T-cell (primary cell): ENCODE results near the gene ZNF587. TPM values are rescaled to one million over a fixed set of nuclear protein-coding genes. Genes with fewer than 3 reads are reported as not detected.
"Not testable (repeated sequence)": the region's sequence is repeated elsewhere in the genome, so short reads cannot be mapped to it uniquely, and the experiment has no call there.

Experiments used
- ATAC-seq, 4 experiments: fragments of 200-7000 bp in 3 of 4; fragments of 150-1000 bp in 1 of 4; cut with Tn5 transposase; replicated peaks in 1 of 4; 1 replicate in 3 of 4; 2 replicates in 1 of 4; pipeline ENCODE4 v1.10.0; 2021; ENCODE audit warnings: moderate library complexity in 3 of 4, mild to moderate bottlenecking in 2 of 4, moderate number of reproducible peaks in 1 of 4
- CTCF ChIA-PET, 2 donors: fragments of 300-600 bp; sonication (Branson Sonifier 250); formaldehyde crosslinking; loops; one replicate each; lab custom pipeline; 2022; ENCODE audit warnings: antibody characterized with exemption in 2 of 2; lab: Charles Lee
- POLR2A ChIA-PET, 2 donors: fragments of 300-600 bp; sonication (Branson Sonifier 250); formaldehyde crosslinking; loops; one replicate each; lab custom pipeline; 2022; ENCODE audit warnings: antibody characterized with exemption in 2 of 2; lab: Charles Lee
- DNase-seq, 35 experiments: peaks; one replicate each; pipeline versions ENCODE4 v3.0.0 to v3.0.0-alpha.2; 2013 to 2023
- H3K27ac ChIP-seq: one replicate; pipeline ENCODE4 v1.5.1; 2013; ENCODE audit warnings: low read length
- H3K27me3 ChIP-seq, 2 experiments: replicated peaks in 1 of 2; 1 replicate in 1 of 2; 2 replicates in 1 of 2; pipeline versions ENCODE4 v1.6.1 to v1.7.0; 2013; ENCODE audit warnings: low read length in 1 of 2, mixed read lengths in 1 of 2; ENCODE audit not compliant: control insufficient read depth in 2 of 2, insufficient read depth in 2 of 2; ENCODE audit errors: extremely low read depth in 1 of 2
- H3K36me3 ChIP-seq, 2 donors: 1 replicate in 1 of 2; 2 replicates in 1 of 2; pipeline versions ENCODE4 v1.6.1 to v1.7.0; 2013; ENCODE audit warnings: low read length in 1 of 2; ENCODE audit not compliant: control insufficient read depth in 2 of 2, insufficient read depth in 1 of 2; ENCODE audit errors: extremely low read depth in 1 of 2
- H3K4me1 ChIP-seq, 2 experiments: 1 replicate in 1 of 2; 2 replicates in 1 of 2; pipeline versions ENCODE4 v1.6.1 to v1.7.0; 2013; ENCODE audit warnings: low read length in 2 of 2, mixed read lengths in 1 of 2; ENCODE audit not compliant: insufficient read depth in 2 of 2, control insufficient read depth in 1 of 2; ENCODE audit errors: extremely low read depth in 1 of 2
- H3K4me3 ChIP-seq, 2 donors: 1 replicate in 1 of 2; 2 replicates in 1 of 2; pipeline versions ENCODE4 v1.5.1 to v1.7.0; 2013; ENCODE audit warnings: mild to moderate bottlenecking in 2 of 2, low read length in 1 of 2, moderate library complexity in 1 of 2; ENCODE audit not compliant: control insufficient read depth in 1 of 2; ENCODE audit errors: extremely low read depth in 1 of 2
- H3K9me3 ChIP-seq: 2 replicates; pipeline ENCODE4 v1.7.0; 2013
- H3K27ac Mint-ChIP-seq, 2 donors: one replicate each; pipeline ENCODE4 v1.8.0; 2020 to 2021; ENCODE audit warnings: mild to moderate bottlenecking in 2 of 2, mixed read lengths in 2 of 2
- H3K27me3 Mint-ChIP-seq, 2 donors: one replicate each; pipeline ENCODE4 v1.8.0; 2021 to 2022; ENCODE audit warnings: mixed read lengths in 2 of 2
- H3K36me3 Mint-ChIP-seq: one replicate; pipeline ENCODE4 v1.8.0; 2021; ENCODE audit warnings: mixed read lengths
- H3K4me1 Mint-ChIP-seq, 3 donors: one replicate each; pipeline ENCODE4 v1.8.0; 2020 to 2022; ENCODE audit warnings: mixed read lengths in 3 of 3, mild to moderate bottlenecking in 1 of 3
- H3K4me3 Mint-ChIP-seq, 3 donors: one replicate each; pipeline ENCODE4 v1.8.0; 2020 to 2022; ENCODE audit warnings: mild to moderate bottlenecking in 3 of 3, mixed read lengths in 3 of 3, moderate library complexity in 3 of 3
- H3K9me3 Mint-ChIP-seq, 3 donors: one replicate each; pipeline ENCODE4 v1.8.0; 2020 to 2022; ENCODE audit warnings: mixed read lengths in 3 of 3
- WGBS: methylation state at CpG from one replicate; pipeline ENCODE4 v1.1.5; 2013; ENCODE audit warnings: missing lambda C conversion rate; ENCODE audit not compliant: insufficient coverage; 5-methylcytosine and 5-hydroxymethylcytosine counted together
- total RNA-seq, 35 experiments: library from RNA in 6 of 35; stranded (reverse) in 6 of 35; fragments of 120-200 nt in 1 of 35; gene quantifications; one replicate each; pipeline versions ENCODE4 v1.2.1 to v1.2.4 and lab custom pipeline; 2013 to 2026

ZNF587 gene
- total RNA-seq, 5 donors from 2014 or later (not counting 1 experiment from before 2014, with no cell fraction given) = 56.6 to 60.5 (median 56.8) TPM

DNA sequence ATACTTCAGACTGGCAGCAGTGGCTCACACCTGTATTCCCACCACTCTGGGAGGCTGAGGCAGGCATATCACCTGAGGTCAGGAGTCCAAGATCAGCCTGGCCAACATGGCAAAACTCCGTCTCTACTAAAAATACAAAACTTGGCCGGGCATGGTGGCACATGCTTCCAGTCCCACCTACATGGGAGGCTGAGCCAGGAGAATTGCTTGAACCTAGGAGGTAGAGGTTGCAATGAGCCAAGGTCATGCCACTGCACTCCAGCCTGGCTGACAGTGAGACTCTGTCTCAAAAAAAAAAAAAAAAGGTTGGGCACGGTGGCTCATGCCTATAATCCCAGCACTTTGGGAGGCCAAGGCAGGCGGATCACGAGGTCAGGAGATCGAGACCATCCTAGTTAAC, 20.0 kb downstream of the ZNF587 start:
- WGBS = 100% methylated on average over 1 of the region's 6 CpGs
- H3K4me1 Mint-ChIP-seq, DNase-seq, H3K27me3 ChIP-seq, H3K4me3 Mint-ChIP-seq, H3K4me1 ChIP-seq, ATAC-seq, H3K27ac Mint-ChIP-seq, H3K27me3 Mint-ChIP-seq, H3K27ac ChIP-seq, CTCF ChIA-PET, H3K4me3 ChIP-seq: not testable (repeated sequence)
- peaks cover 25% of the 10 kb centered on the region for H3K9me3 ChIP-seq
- H3K36me3 Mint-ChIP-seq = peaks cover 72% of the 10 kb centered on the region
- POLR2A ChIA-PET = interaction anchor here in 1 of 2 donors (0.7 kb wide), 1 partner anchor 237 kb away, joined by 4 read pairs; no protein-coding TSS in a partner anchor
- H3K9me3 Mint-ChIP-seq = peaks cover 0 to 41% (median 32%) of the 10 kb centered on the region in 3 donors
- H3K36me3 ChIP-seq = peaks cover 10 to 23% of the 10 kb centered on the region in 2 donors

DNA sequence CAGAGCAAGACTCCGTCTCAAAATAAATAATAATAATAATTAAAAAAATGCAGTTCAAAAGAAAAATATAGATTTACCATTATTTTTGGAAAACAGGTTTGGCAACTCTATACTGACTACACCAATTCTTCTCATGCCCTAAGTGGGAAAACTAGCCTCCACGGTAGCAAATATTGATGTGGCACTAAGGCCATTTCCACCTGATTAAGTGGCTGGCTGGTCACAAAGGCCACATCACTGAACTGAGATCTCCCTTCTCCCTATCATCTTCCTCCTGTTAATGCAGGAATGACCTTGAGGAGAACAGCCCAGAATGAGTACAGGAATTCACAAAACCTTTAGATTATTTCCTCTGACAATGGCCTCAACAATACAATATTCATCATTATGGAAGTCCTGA, 20.6 kb downstream of the ZNF587 start:
- peaks cover 26% of the 10 kb centered on the region for H3K9me3 ChIP-seq
- H3K27ac ChIP-seq = no peak overlapping the region
- no peaks in the 10 kb centered on the region for H3K4me1 ChIP-seq
- H3K4me3 ChIP-seq = peak overlapping the region in 1 of 2 donors; percentile 2
- H3K4me1 Mint-ChIP-seq = no peaks in the 10 kb centered on the region
- ATAC-seq (no peak), DNase-seq (no peak)
- peaks cover 10 to 19% of the 10 kb centered on the region in 2 donors for H3K36me3 ChIP-seq
- ChIA-PET CTCF (no interaction called here), POLR2A (no interaction called here)
- H3K27ac Mint-ChIP-seq = no peak overlapping the region
- no peak overlapping the region for H3K4me3 Mint-ChIP-seq
- no peaks in the 10 kb centered on the region for H3K27me3 Mint-ChIP-seq
- H3K27me3 ChIP-seq = no peaks in the 10 kb centered on the region
- H3K9me3 Mint-ChIP-seq = peaks cover 0 to 38% (median 29%) of the 10 kb centered on the region in 3 donors
- peaks cover 70% of the 10 kb centered on the region for H3K36me3 Mint-ChIP-seq
- WGBS = 100% methylated on average over 1 of the region's 2 CpGs

DNA sequence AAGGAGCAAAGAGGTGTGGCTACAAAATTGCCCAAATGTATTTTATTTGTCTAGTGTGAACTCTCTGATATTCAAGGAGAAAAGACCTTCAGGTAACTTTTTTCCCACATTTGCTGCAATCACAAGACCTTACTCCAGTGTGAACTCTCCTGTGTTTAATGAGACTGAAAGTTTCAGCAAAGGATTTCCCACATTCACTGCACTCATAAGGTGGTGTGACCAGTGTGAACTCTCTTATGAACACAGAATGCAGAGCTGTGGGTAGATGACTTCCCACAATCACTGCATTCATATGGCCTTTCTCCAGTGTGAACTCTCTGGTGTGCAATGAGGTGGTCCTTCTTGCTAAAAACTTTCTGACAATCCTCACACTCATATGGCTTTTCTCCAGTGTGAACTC, 22.8 kb downstream of the ZNF587 start:
- CTCF ChIA-PET = no interaction called here

DNA sequence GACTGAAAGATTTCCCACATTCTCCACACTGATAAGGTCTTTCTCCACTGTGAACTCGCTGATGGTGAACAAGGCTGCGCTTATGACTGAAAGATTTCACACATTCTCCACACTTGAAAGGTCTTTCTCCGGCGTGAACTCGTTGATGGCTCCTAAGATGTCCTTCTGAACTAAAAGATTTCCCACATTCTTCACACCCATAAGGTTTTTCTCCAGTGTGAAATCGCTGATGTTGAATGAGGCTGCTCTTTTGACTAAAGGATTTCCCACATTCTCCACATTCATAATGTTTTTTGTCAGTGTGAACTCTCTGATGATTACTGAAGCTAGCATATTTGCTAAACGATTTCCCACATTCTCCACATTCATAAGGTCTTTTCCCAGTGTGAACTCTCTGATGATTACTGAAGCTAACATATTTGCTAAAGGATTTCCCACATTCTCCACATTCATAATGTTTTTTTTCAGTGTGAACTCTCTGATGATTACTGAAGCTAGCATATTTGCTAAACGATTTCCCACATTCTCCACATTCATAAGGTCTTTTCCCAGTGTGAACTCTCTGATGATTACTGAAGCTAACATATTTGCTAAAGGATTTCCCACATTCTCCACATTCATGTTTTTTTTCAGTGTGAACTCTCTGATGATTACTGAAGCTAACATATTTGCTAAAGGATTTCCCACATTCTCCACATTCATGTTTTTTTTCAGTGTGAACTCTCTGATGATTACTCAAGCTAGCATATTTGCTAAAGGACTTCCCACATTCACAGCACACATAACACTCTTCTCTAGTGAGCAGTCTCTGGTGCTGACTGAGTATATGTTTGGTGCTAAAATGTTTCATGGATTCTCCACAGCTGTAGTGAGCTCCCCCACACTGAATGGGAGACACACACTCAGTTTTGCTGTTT, 24.5 kb downstream of the ZNF587 start:
- H3K9me3 Mint-ChIP-seq = peaks cover 4 to 41% (median 32%) of the 10 kb centered on the region in 3 donors
- H3K4me1 ChIP-seq, DNase-seq, H3K27me3 Mint-ChIP-seq, CTCF ChIA-PET, H3K4me1 Mint-ChIP-seq, H3K27me3 ChIP-seq, H3K27ac ChIP-seq, POLR2A ChIA-PET, ATAC-seq, H3K27ac Mint-ChIP-seq, H3K4me3 ChIP-seq, H3K4me3 Mint-ChIP-seq: not testable (repeated sequence)
- peaks cover 76% of the 10 kb centered on the region for H3K36me3 Mint-ChIP-seq
- WGBS = no CpG with 5 or more reads among the region's 8 CpGs
- Histone ChIP-seq H3K36me3 (peaks cover 0 to 14% of the 10 kb centered on the region in 2 donors), H3K9me3 (peaks cover 29% of the 10 kb centered on the region)

More for the DNA sequence above, 22.8 kb downstream of the ZNF587 start:
- no peak overlapping the region for H3K4me3 ChIP-seq
- ATAC-seq = no peak
- no peak overlapping the region for H3K27ac ChIP-seq
- Mint-ChIP-seq H3K27me3 (no peaks in the 10 kb centered on the region), H3K9me3 (peaks cover 4 to 44% (median 39%) of the 10 kb centered on the region in 3 donors), H3K36me3 (peaks cover 73% of the 10 kb centered on the region), H3K4me1 (no peaks in the 10 kb centered on the region), H3K27ac (no peak overlapping the region), H3K4me3 (no peak overlapping the region)
- no peaks in the 10 kb centered on the region for H3K4me1 ChIP-seq
- no peaks in the 10 kb centered on the region for H3K27me3 ChIP-seq
- POLR2A ChIA-PET = no interaction called here
- peaks cover 29% of the 10 kb centered on the region for H3K9me3 ChIP-seq
- H3K36me3 ChIP-seq = peaks cover 1 to 16% of the 10 kb centered on the region in 2 donors
- no peak for DNase-seq

DNA sequence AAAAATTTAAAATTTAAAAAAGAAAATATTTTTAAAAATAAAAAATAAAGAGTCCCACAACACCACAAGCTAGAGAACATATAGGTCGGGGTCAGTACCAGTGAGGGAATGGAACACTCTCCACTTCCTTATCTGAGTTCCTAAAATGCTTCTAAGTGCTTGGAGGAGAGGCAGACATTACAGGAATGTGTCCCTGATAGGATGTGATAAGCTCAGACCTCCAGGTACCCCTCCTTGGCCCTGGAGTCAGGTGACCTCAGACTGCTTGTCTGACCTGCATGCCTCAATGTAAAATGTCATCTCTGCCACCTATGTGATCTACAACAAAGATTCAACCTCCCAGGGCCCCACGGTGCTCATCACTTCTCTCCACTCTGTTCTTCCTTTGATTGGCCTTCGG, 36.4 kb downstream of the ZNF587 start:
- ChIA-PET CTCF (no interaction called here), POLR2A (no interaction called here)
- H3K4me3 ChIP-seq = no peak overlapping the region
- no peaks in the 10 kb centered on the region for H3K27me3 ChIP-seq
- peaks cover 20 to 29% (median 28%) of the 10 kb centered on the region in 3 donors for H3K4me1 Mint-ChIP-seq
- DNase-seq = no peak
- H3K4me3 Mint-ChIP-seq = peak overlapping the region in 1 of 3 donors; percentile 24
- ATAC-seq = no peak
- no peaks in the 10 kb centered on the region for H3K27me3 Mint-ChIP-seq
- peaks cover 2 to 6% of the 10 kb centered on the region in 2 donors for H3K36me3 ChIP-seq
- peaks cover 11 to 28% (median 24%) of the 10 kb centered on the region in 3 donors for H3K9me3 Mint-ChIP-seq
- H3K27ac ChIP-seq = no peak overlapping the region
- peaks cover 6 to 24% of the 10 kb centered on the region in 2 experiments for H3K4me1 ChIP-seq
- H3K36me3 Mint-ChIP-seq = peaks cover 54% of the 10 kb centered on the region
- peaks cover 3% of the 10 kb centered on the region for H3K9me3 ChIP-seq
- 100% methylated on average over 1 of the region's 3 CpGs for WGBS
- H3K27ac Mint-ChIP-seq = no peak overlapping the region

DNA sequence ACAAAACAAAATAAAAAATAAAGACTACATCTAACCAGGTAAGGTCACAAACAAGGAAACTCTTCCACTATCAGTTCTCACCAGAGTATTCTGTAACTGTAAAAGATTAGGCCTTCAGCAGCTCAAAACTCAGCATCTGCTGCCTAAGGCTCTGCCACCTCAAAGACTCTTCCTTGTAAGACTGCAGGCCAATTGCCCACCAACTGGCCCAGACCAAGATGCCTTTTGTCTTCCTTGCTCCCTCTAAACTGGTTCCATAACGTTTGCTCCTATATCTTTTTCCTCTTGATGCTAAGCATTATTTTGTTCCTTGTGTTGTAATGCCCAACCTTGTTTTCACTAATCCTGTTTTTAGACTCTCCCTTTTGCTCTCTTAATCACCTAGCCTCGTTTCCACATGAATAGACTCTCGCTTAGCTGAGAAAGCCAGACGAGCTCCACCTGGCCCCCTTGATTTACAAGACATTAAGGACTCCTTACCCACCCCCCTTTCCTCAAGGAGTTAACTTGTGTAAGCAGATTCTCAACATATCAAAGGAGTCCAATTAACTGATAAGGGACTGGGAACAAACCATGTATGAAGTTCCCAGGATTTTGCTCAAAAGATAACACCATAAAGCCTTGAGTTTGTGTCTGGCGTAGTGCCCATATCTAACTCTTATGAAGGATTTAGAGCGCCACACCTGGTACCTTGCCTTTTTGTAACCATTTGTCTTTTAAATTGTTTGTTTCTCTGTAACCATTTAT, 37.7 kb downstream of the ZNF587 start:
- POLR2A ChIA-PET = no interaction called here
- Histone ChIP-seq H3K4me1 (peaks cover 6 to 24% of the 10 kb centered on the region in 2 experiments), H3K27me3 (no peaks in the 10 kb centered on the region), H3K9me3 (peaks cover 3% of the 10 kb centered on the region), H3K27ac (no peak overlapping the region), H3K36me3 (peaks cover 2 to 6% of the 10 kb centered on the region in 2 donors), H3K4me3 (peak overlapping the region in 1 of 2 donors; percentile 6)
- H3K4me1 Mint-ChIP-seq = peaks cover 20 to 29% (median 28%) of the 10 kb centered on the region in 3 donors
- H3K4me3 Mint-ChIP-seq = peak overlapping the region; percentile 82 to 94 (median 89)
- CTCF ChIA-PET = no interaction called here
- H3K9me3 Mint-ChIP-seq = peaks cover 14 to 28% (median 26%) of the 10 kb centered on the region in 3 donors
- WGBS = 35% methylated on average over 3 of the region's 6 CpGs
- no peaks in the 10 kb centered on the region for H3K27me3 Mint-ChIP-seq
- DNase-seq = no peak
- no peak overlapping the region for H3K27ac Mint-ChIP-seq
- no peak for ATAC-seq
- H3K36me3 Mint-ChIP-seq = peaks cover 54% of the 10 kb centered on the region
